ENCODE measurements around the gene STAMBPL1.

GRCh38 chr10:88851706-88852105 is 28.3 kb upstream of the STAMBPL1 start, which contains the start of gene ANKRD22:
- TF ChIP-seq, protein P1, sequence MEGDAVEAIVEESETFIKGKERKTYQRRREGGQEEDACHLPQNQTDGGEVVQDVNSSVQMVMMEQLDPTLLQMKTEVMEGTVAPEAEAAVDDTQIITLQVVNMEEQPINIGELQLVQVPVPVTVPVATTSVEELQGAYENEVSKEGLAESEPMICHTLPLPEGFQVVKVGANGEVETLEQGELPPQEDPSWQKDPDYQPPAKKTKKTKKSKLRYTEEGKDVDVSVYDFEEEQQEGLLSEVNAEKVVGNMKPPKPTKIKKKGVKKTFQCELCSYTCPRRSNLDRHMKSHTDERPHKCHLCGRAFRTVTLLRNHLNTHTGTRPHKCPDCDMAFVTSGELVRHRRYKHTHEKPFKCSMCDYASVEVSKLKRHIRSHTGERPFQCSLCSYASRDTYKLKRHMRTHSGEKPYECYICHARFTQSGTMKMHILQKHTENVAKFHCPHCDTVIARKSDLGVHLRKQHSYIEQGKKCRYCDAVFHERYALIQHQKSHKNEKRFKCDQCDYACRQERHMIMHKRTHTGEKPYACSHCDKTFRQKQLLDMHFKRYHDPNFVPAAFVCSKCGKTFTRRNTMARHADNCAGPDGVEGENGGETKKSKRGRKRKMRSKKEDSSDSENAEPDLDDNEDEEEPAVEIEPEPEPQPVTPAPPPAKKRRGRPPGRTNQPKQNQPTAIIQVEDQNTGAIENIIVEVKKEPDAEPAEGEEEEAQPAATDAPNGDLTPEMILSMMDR (conservative IDR thresholded peaks at IDR 0.05 in 1 of 2, IDR thresholded peaks at IDR 0.05 in 1 of 2; ENCODE audit: low read depth in 1 of 2, low read length in 2 of 2): no peak
- TF ChIP-seq EZH2 (IDR thresholded peaks at IDR 0.05; ENCODE audit: low read length, missing control alignments): no peak
